Neuronal stem cell (in vitro differentiated cells): ENCODE measurements around the gene TP63.

ENCODE experiments used
- DNase-seq: peaks from one replicate; pipeline ENCODE4 v3.0.0-alpha.2; 2013; ENCODE audit warnings: low spot score
- H2AFZ ChIP-seq: one replicate; pipeline ENCODE4 v1.6.1; 2013; ENCODE audit warnings: mild to moderate bottlenecking, low read length, inconsistent platforms
- H2AK5ac ChIP-seq: 2 replicates; pipeline ENCODE4 v1.6.1; 2013; ENCODE audit warnings: low read depth, mild to moderate bottlenecking, inconsistent platforms, low read length, moderate library complexity, mixed read lengths
- H2BK120ac ChIP-seq: 2 replicates; pipeline ENCODE4 v1.6.1; 2013; ENCODE audit warnings: low read depth, mild to moderate bottlenecking, inconsistent platforms, low read length, moderate library complexity, mixed read lengths
- H2BK12ac ChIP-seq: one replicate; pipeline ENCODE4 v1.6.1; 2013; ENCODE audit warnings: low read length, inconsistent platforms
- H2BK15ac ChIP-seq: 2 replicates; pipeline ENCODE4 v1.6.1; 2013; ENCODE audit warnings: mild to moderate bottlenecking, low read length, inconsistent platforms, mixed read lengths
- H2BK5ac ChIP-seq: one replicate; pipeline ENCODE4 v1.6.1; 2013; ENCODE audit warnings: inconsistent platforms, mild to moderate bottlenecking, low read length, moderate library complexity
- H3K14ac ChIP-seq: one replicate; pipeline ENCODE4 v1.6.1; 2013; ENCODE audit warnings: low read length, inconsistent platforms
- H3K18ac ChIP-seq: 2 replicates; pipeline ENCODE4 v1.6.1; 2013; ENCODE audit warnings: low read length, inconsistent platforms
- H3K23ac ChIP-seq: 2 replicates; pipeline ENCODE4 v1.6.1; 2013; ENCODE audit warnings: low read depth, mild to moderate bottlenecking, mixed read lengths, low read length, inconsistent platforms; ENCODE audit not compliant: poor library complexity
- H3K27ac ChIP-seq: replicated peaks from 3 replicates; pipeline ENCODE4 v1.5.1; 2013; ENCODE audit warnings: low read length, inconsistent platforms
- H3K27me3 ChIP-seq, 3 experiments: 2 replicates each; pipeline ENCODE4 v1.6.1; 2013; ENCODE audit warnings: low read length in 3 of 3, mild to moderate bottlenecking in 2 of 3, inconsistent platforms in 1 of 3, low read depth in 1 of 3, mixed read lengths in 1 of 3, moderate library complexity in 1 of 3; ENCODE audit not compliant: control insufficient read depth in 3 of 3, insufficient read depth in 3 of 3
- H3K36me3 ChIP-seq, 2 donors: replicated peaks in 1 of 2; 2 replicates each; pipeline ENCODE4 v1.6.1; 2013; ENCODE audit warnings: low read length in 2 of 2; ENCODE audit not compliant: control insufficient read depth in 2 of 2, insufficient read depth in 2 of 2
- H3K4ac ChIP-seq: 2 replicates; pipeline ENCODE4 v1.6.1; 2013; ENCODE audit warnings: inconsistent platforms, mild to moderate bottlenecking, low read length, moderate library complexity
- H3K4me1 ChIP-seq, 2 donors: 1 replicate in 1 of 2; 2 replicates in 1 of 2; pipeline ENCODE4 v1.6.1; 2013; ENCODE audit warnings: low read length in 2 of 2, low read depth in 1 of 2; ENCODE audit not compliant: control insufficient read depth in 2 of 2, insufficient read depth in 1 of 2
- H3K4me2 ChIP-seq: one replicate; pipeline ENCODE4 v1.6.1; 2013; ENCODE audit warnings: mild to moderate bottlenecking, low read length, inconsistent platforms; ENCODE audit not compliant: insufficient read depth, poor library complexity, severe bottlenecking
- H3K4me3 ChIP-seq, 2 donors: 2 replicates each; pipeline ENCODE4 v1.5.1; 2013; ENCODE audit warnings: low read length in 2 of 2, mild to moderate bottlenecking in 2 of 2, inconsistent platforms in 1 of 2, moderate library complexity in 1 of 2
- H3K79me1 ChIP-seq: one replicate; pipeline ENCODE4 v1.6.1; 2013; ENCODE audit warnings: low read depth, mild to moderate bottlenecking, inconsistent platforms, low read length, moderate library complexity
- H3K9ac ChIP-seq: one replicate; pipeline ENCODE4 v1.6.1; 2013; ENCODE audit warnings: mild to moderate bottlenecking, low read depth, low read length, inconsistent platforms; ENCODE audit not compliant: poor library complexity
- H3K9me3 ChIP-seq, 2 donors: replicated peaks in 1 of 2; 2 replicates each; pipeline versions ENCODE3 to v1.6.1; 2013; ENCODE audit warnings: low read length in 2 of 2, mild to moderate bottlenecking in 2 of 2, inconsistent platforms in 1 of 2, low read depth in 1 of 2, mixed read lengths in 1 of 2, moderate library complexity in 1 of 2; ENCODE audit not compliant: control insufficient read depth in 2 of 2, insufficient read depth in 1 of 2
- H4K8ac ChIP-seq: one replicate; pipeline ENCODE4 v1.6.1; 2013; ENCODE audit warnings: low read depth, mild to moderate bottlenecking, inconsistent platforms, low read length, moderate library complexity
- H4K91ac ChIP-seq: one replicate; pipeline ENCODE4 v1.6.1; 2013; ENCODE audit warnings: low read length, low read depth, mild to moderate bottlenecking, inconsistent platforms; ENCODE audit not compliant: poor library complexity
- WGBS, 2 donors: extraction: QIAGEN DNeasy Blood & Tissue Kit; methylation state at CpG; one replicate each; pipeline ENCODE4 v1.1.7; 2013; ENCODE audit warnings: missing lambda C conversion rate in 2 of 2, mixed read lengths in 1 of 2; ENCODE audit not compliant: insufficient read length in 2 of 2, insufficient replicate concordance in 1 of 2; ENCODE audit errors: extremely low coverage in 2 of 2; 5-methylcytosine and 5-hydroxymethylcytosine counted together

The TP63 gene

GRCh38 chr3:189813647-189814240 is 182.6 kb downstream of the TP63 start:
- Histone ChIP-seq H3K23ac (no peak overlapping the region), H2BK5ac (no peak overlapping the region), H4K91ac (no peak overlapping the region), H2BK120ac (no peak overlapping the region), H3K4me2 (no peak overlapping the region), H3K4me1 (peaks cover 0 to 3% of the 10 kb centered on the region in 2 donors), H3K4me3 (no peak overlapping the region), H3K9ac (no peak overlapping the region), H2BK15ac (no peak overlapping the region), H4K8ac (no peak overlapping the region), H3K79me1 (no peaks in the 10 kb centered on the region), H3K14ac (no peak overlapping the region), H2BK12ac (no peak overlapping the region), H2AFZ (no peak overlapping the region), H3K18ac (no peak overlapping the region), H3K27me3 (peaks cover 0 to 79% (median 8%) of the 10 kb centered on the region in 3 experiments), H3K36me3 (no peaks in the 10 kb centered on the region), H3K27ac (no peak overlapping the region), H3K9me3 (no peaks in the 10 kb centered on the region), H3K4ac (no peak overlapping the region), H2AK5ac (no peak overlapping the region)
- DNase-seq = no peak
- WGBS, 2 donors = no CpG with 5 or more reads among the region's 10 CpGs

- H3K9ac ChIP-seq = no peak overlapping the region
- H3K4me3 ChIP-seq = no peak overlapping the region
- no peak overlapping the region for H2BK120ac ChIP-seq
- no peaks in the 10 kb centered on the region for H3K36me3 ChIP-seq
- no peak overlapping the region for H2BK12ac ChIP-seq
- H2BK5ac ChIP-seq = no peak overlapping the region
- no peak overlapping the region for H3K23ac ChIP-seq
- peaks cover 0 to 50% (median 2%) of the 10 kb centered on the region in 3 experiments for H3K27me3 ChIP-seq
- no peaks in the 10 kb centered on the region for H3K79me1 ChIP-seq
- WGBS, 2 donors = no CpG with 5 or more reads among the region's 2 CpGs
- no peak overlapping the region for H4K8ac ChIP-seq
- no peak overlapping the region for H3K14ac ChIP-seq
- H2AK5ac ChIP-seq = no peak overlapping the region
- no peak for DNase-seq
- H3K18ac ChIP-seq = no peak overlapping the region
- no peak overlapping the region for H3K4ac ChIP-seq
- H3K9me3 ChIP-seq = no peaks in the 10 kb centered on the region
- H4K91ac ChIP-seq = no peak overlapping the region
- H3K27ac ChIP-seq = no peak overlapping the region
- H3K4me2 ChIP-seq = no peak overlapping the region
- H2BK15ac ChIP-seq = no peak overlapping the region
- no peak overlapping the region for H2AFZ ChIP-seq
- peaks cover 0 to 2% of the 10 kb centered on the region in 2 donors for H3K4me1 ChIP-seq
Observed at GRCh38 chr3:189820365-189820720, 189.2 kb downstream of the TP63 start.

GRCh38 chr3:189821262-189821661 is 190.1 kb downstream of the TP63 start:
- no peak overlapping the region for H2BK15ac ChIP-seq
- H2BK5ac ChIP-seq = no peak overlapping the region
- H3K23ac ChIP-seq = no peak overlapping the region
- no peak overlapping the region for H2BK12ac ChIP-seq
- no peak overlapping the region for H3K14ac ChIP-seq
- H3K79me1 ChIP-seq = no peaks in the 10 kb centered on the region
- H3K27ac ChIP-seq = no peak overlapping the region
- no peaks in the 10 kb centered on the region for H3K9me3 ChIP-seq
- no peak overlapping the region for H4K91ac ChIP-seq
- no peak overlapping the region for H2AK5ac ChIP-seq
- H2BK120ac ChIP-seq = no peak overlapping the region
- no peak overlapping the region for H3K4ac ChIP-seq
- H3K4me3 ChIP-seq = no peak overlapping the region
- H4K8ac ChIP-seq = no peak overlapping the region
- no CpG with 5 or more reads among the region's 4 CpGs for WGBS, 2 donors
- H3K18ac ChIP-seq = no peak overlapping the region
- no peak overlapping the region for H3K9ac ChIP-seq
- peak; percentile 61 for DNase-seq
- H2AFZ ChIP-seq = no peak overlapping the region
- peaks cover 0 to 46% (median 2%) of the 10 kb centered on the region in 3 experiments for H3K27me3 ChIP-seq
- H3K4me2 ChIP-seq = no peak overlapping the region
- H3K4me1 ChIP-seq = peaks cover 0 to 2% of the 10 kb centered on the region in 2 donors
- no peaks in the 10 kb centered on the region for H3K36me3 ChIP-seq

GRCh38 chr3:189822726-189823125 is 191.5 kb downstream of the TP63 start:
- H2BK12ac ChIP-seq = no peak overlapping the region
- H3K4ac ChIP-seq = no peak overlapping the region
- H3K14ac ChIP-seq = no peak overlapping the region
- no peak overlapping the region for H3K4me2 ChIP-seq
- no peak overlapping the region for H2BK5ac ChIP-seq
- H3K4me3 ChIP-seq = no peak overlapping the region
- H3K4me1 ChIP-seq = peaks cover 0 to 2% of the 10 kb centered on the region in 2 donors
- H4K8ac ChIP-seq = no peak overlapping the region
- WGBS, 2 donors = no CpG with 5 or more reads among the region's 3 CpGs
- H3K79me1 ChIP-seq = no peaks in the 10 kb centered on the region
- no peaks in the 10 kb centered on the region for H3K36me3 ChIP-seq
- no peak for DNase-seq
- H2AK5ac ChIP-seq = no peak overlapping the region
- H3K27me3 ChIP-seq = peaks cover 0 to 38% (median 2%) of the 10 kb centered on the region in 3 experiments
- H2BK15ac ChIP-seq = no peak overlapping the region
- no peaks in the 10 kb centered on the region for H3K9me3 ChIP-seq
- H2AFZ ChIP-seq = no peak overlapping the region
- H3K27ac ChIP-seq = no peak overlapping the region
- no peak overlapping the region for H3K18ac ChIP-seq
- no peak overlapping the region for H3K9ac ChIP-seq
- H4K91ac ChIP-seq = no peak overlapping the region
- H3K23ac ChIP-seq = no peak overlapping the region
- H2BK120ac ChIP-seq = no peak overlapping the region
